Panc1 (cell line): Measurements from ENCODE around the gene XXYLT1.

Experiments
- POLR2AphosphoS5 ChIP-seq: IDR thresholded peaks from 2 replicates; pipeline ENCODE4 v1.6.1; 2012; ENCODE audit warnings: mild to moderate bottlenecking, low read depth, low read length, moderate library complexity
- TF ChIP-seq, protein P1 (sequence below): fragments of 450-650 bp; IDR thresholded peaks from 2 replicates; pipeline ENCODE4 v1.5.1; 2017; ENCODE audit warnings: mild to moderate bottlenecking
- TF ChIP-seq, protein P2 (sequence below), 2 experiments: IDR thresholded peaks; 2 replicates each; pipeline ENCODE4 v1.6.1; 2011 to 2012; ENCODE audit warnings: low read depth in 2 of 2, control low read depth in 1 of 2, low read length in 1 of 2, mild to moderate bottlenecking in 1 of 2, moderate library complexity in 1 of 2; ENCODE audit not compliant: insufficient read depth in 1 of 2

DNA sequence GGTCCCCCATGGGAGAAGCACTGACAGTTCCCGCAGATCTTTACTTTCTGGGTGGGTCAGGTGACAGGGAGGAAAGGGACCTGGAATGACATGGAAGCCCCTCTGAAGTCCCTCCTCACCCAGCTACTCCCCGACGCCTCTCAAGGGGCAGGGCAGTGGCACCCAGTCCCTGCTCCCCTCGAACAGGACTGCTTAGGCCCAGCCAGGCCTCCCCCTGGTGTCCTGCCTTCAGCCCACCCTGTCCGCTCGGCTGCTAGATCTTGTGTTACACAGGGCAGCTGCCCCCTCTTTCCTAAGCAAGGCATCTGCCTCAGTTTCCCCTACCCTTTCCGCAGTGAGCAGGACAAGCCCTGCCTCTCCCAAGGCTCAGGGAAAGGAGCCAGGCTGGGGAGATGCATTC, 226.5 kb downstream of the XXYLT1 start:
- TF ChIP-seq, protein P1, sequence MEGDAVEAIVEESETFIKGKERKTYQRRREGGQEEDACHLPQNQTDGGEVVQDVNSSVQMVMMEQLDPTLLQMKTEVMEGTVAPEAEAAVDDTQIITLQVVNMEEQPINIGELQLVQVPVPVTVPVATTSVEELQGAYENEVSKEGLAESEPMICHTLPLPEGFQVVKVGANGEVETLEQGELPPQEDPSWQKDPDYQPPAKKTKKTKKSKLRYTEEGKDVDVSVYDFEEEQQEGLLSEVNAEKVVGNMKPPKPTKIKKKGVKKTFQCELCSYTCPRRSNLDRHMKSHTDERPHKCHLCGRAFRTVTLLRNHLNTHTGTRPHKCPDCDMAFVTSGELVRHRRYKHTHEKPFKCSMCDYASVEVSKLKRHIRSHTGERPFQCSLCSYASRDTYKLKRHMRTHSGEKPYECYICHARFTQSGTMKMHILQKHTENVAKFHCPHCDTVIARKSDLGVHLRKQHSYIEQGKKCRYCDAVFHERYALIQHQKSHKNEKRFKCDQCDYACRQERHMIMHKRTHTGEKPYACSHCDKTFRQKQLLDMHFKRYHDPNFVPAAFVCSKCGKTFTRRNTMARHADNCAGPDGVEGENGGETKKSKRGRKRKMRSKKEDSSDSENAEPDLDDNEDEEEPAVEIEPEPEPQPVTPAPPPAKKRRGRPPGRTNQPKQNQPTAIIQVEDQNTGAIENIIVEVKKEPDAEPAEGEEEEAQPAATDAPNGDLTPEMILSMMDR = no peak
- TF ChIP-seq POLR2AphosphoS5 = no peak
- TF ChIP-seq, protein P2, sequence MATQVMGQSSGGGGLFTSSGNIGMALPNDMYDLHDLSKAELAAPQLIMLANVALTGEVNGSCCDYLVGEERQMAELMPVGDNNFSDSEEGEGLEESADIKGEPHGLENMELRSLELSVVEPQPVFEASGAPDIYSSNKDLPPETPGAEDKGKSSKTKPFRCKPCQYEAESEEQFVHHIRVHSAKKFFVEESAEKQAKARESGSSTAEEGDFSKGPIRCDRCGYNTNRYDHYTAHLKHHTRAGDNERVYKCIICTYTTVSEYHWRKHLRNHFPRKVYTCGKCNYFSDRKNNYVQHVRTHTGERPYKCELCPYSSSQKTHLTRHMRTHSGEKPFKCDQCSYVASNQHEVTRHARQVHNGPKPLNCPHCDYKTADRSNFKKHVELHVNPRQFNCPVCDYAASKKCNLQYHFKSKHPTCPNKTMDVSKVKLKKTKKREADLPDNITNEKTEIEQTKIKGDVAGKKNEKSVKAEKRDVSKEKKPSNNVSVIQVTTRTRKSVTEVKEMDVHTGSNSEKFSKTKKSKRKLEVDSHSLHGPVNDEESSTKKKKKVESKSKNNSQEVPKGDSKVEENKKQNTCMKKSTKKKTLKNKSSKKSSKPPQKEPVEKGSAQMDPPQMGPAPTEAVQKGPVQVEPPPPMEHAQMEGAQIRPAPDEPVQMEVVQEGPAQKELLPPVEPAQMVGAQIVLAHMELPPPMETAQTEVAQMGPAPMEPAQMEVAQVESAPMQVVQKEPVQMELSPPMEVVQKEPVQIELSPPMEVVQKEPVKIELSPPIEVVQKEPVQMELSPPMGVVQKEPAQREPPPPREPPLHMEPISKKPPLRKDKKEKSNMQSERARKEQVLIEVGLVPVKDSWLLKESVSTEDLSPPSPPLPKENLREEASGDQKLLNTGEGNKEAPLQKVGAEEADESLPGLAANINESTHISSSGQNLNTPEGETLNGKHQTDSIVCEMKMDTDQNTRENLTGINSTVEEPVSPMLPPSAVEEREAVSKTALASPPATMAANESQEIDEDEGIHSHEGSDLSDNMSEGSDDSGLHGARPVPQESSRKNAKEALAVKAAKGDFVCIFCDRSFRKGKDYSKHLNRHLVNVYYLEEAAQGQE (IDR thresholded peaks at IDR 0.05; ENCODE audit: insufficient read depth in 1 of 2, low read depth in 2 of 2, low read length in 1 of 2) = no peak
